Measurements from ENCODE around the gene DPP7.
"Not testable (repeated sequence)": the region's sequence is repeated elsewhere in the genome, so short reads cannot be mapped to it uniquely, and the experiment has no call there.

DPP7 gene

GRCh38 chr9:137128862-137129455 lies 14.4 kb upstream of the DPP7 start:
- DNase-seq, result no peak

- peak; percentile 27 for DNase-seq
These were observed 13.8 kb upstream of the DPP7 start for GRCh38 chr9:137128158-137128861.

- peak; percentile 60 for DNase-seq
These were observed 13.0 kb upstream of the DPP7 start for GRCh38 chr9:137127301-137128157.

GRCh38 chr9:137126786-137127185 lies 12.3 kb upstream of the DPP7 start:
- DNase-seq, result no peak

GRCh38 chr9:137123952-137124462 lies 9.5 kb upstream of the DPP7 start:
- not testable (repeated sequence) for DNase-seq

GRCh38 chr9:137123468-137123837 lies 8.9 kb upstream of the DPP7 start:
- no peak for DNase-seq

- DNase-seq, result not testable (repeated sequence)
These were observed 8.4 kb upstream of the DPP7 start for GRCh38 chr9:137122796-137123467.

- DNase-seq, result not testable (repeated sequence)
These were observed 7.6 kb upstream of the DPP7 start for GRCh38 chr9:137121927-137122795.

- DNase-seq, result not testable (repeated sequence)
These were observed 3.6 kb upstream of the DPP7 start for GRCh38 chr9:137118092-137118603.

GRCh38 chr9:137117269-137117731 lies 2.8 kb upstream of the DPP7 start:
- no peak for DNase-seq

GRCh38 chr9:137116728-137117127 lies 2.2 kb upstream of the DPP7 start:
- DNase-seq, result no peak

GRCh38 chr9:137116027-137116507 lies 1.5 kb upstream of the DPP7 start:
- DNase-seq, result no peak

- DNase-seq, result no peak
These were observed 977 bp upstream of the DPP7 start for GRCh38 chr9:137115394-137116026.

GRCh38 chr9:137114220-137114612 lies 317 bp downstream of the DPP7 start:
- no peak for DNase-seq

- DNase-seq, result peak; percentile 55
These were observed 961 bp downstream of the DPP7 start for GRCh38 chr9:137113385-137114159.

- DNase-seq, result no peak
These were observed 1.8 kb downstream of the DPP7 start for GRCh38 chr9:137112564-137113384.

- no peak for DNase-seq
These were observed 2.6 kb downstream of the DPP7 start for GRCh38 chr9:137111788-137112563.

Data from CD4-positive, alpha-beta T cell treated with Interleukin-17A for 4 hours (primary cell).